NT2/D1 (cell line): Measurements from ENCODE around the gene NPY5R.

ENCODE experiments used
- SUZ12 ChIP-seq: IDR thresholded peaks from 2 replicates; pipeline ENCODE4 v1.6.1; 2011; ENCODE audit not compliant: insufficient read length, insufficient read depth; ENCODE audit errors: extremely low read depth
- YY1 ChIP-seq: IDR thresholded peaks from 2 replicates; pipeline ENCODE4 v1.6.1; 2011; ENCODE audit not compliant: insufficient read length, insufficient read depth

DNA sequence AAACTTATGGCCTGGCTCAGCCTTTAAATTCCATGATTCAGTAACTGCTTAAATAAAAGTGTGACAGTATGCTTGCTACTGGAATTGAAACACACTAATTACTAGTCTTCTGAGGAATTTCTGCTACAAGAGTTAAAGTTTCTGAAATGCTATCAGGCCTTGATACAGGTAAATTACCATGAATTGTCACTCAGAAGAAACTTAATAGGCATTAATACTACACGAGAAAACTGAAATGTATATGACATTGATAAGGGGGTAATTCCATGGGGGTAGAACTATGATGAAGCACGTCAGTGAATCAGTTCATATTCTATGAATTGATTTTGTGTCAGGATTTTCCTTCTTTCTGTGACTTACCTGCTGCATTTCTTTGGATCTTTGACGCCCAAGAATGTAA lies 8.3 kb upstream of the NPY5R start:
- no peak for TF ChIP-seq YY1
- TF ChIP-seq SUZ12 = no peak
